GM21423 (cell line): ENCODE data around the gene MAP4K5.
A peak's percentile ranks its signal among the peaks of the same experiment; 100 is the strongest.
"Not testable (repeated sequence)": the region's sequence is repeated elsewhere in the genome, so short reads cannot be mapped to it uniquely, and the experiment has no call there.

Experiments used
- ATAC-seq: cut with Tn5 transposase; IDR thresholded peaks from one replicate; pipeline ENCODE4 v1.9.1; 2021; ENCODE audit warnings: mild to moderate bottlenecking, moderate library complexity; ENCODE audit not compliant: unreplicated experiment

MAP4K5 gene

GRCh38 chr14:50532502-50533240 lies at the start of gene MAP4K5:
Gene MAP4K5 (minus strand): TSS chr14:50532569. CDS start chr14:50532049, 520 bp downstream.
- peak; percentile 92 for ATAC-seq

GRCh38 chr14:50578433-50578832 lies 46.1 kb upstream of the MAP4K5 start:
- ATAC-seq: no peak

GRCh38 chr14:50577982-50578381 lies 45.6 kb upstream of the MAP4K5 start:
- no peak for ATAC-seq

DNA sequence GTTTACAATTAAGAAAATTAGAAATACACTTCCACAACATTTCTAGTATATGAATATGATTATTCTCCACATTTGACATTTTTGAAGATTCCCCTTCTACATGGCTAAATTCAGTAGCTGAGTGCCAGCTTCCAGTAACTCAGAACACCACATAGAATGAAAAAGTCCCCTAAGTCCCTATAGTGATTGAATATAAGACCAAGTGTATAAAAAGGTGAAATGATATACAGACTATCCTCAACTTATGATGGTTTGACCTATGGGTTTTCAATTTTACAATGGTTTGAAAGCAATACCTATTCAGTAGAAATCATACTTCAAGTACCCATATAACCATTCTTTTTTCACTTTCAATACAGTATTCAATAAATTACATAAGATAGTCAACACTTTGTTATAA lies 43.4 kb upstream of the MAP4K5 start:
- no peak for ATAC-seq

DNA sequence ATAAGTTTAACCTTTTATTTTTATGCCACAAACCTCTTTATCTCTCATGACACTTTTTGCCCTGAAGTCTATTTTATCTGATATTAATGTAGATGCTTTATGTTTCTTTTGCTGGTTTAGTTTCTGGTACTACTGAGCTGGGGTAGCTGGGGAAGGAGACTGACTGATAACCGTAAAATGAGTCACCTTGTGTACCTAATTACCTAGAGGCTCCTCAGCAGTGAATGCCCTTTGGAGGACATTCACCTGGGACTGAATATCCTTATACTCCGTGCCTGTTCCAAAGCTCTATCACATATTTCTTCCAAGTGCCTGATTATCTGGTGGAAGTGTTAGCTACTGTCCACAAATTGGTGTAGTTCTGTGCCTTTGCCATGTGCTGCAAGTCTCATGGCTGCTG lies 41.5 kb upstream of the MAP4K5 start:
- ATAC-seq: no peak

GRCh38 chr14:50569714-50570274 lies 37.4 kb upstream of the MAP4K5 start:
- ATAC-seq: no peak

DNA sequence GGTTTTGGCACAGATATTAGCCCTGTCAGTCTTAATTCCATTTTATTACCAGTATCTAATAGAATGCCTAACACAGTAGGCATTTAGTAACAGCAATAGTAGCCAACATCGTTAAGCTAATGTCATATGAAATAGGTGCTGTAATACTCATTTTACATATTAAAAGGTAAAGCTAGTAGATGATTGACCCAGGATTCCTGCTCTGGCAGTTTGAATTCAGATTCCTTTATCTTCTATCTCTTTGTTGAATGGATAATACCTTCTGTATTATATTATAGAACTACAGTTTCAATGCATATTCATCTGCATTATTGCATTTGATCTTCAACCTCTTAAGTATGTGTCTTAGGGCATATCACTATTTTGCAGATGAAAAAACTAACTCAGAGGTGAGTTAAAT lies 30.5 kb upstream of the MAP4K5 start:
- ATAC-seq: no peak

DNA sequence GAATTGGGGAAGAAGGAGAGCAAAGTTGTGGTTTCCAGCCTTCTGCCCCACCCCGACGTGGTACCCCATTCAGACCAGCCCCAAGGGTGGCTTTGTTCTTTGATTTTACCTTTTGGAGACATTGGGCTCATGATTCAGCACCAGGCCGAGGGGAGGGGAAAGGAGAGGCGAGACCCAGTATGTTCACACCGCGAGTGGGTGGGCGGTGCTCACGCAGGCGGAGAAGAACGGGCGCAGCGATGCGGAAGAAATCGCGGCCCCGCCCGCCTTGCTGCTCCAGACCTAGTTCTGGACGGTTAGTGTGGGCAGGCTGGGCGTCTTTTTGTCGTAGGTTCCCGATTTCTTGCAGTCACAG lies 28.5 kb upstream of the MAP4K5 start:
- no peak for ATAC-seq

GRCh38 chr14:50559990-50560930 lies 27.9 kb upstream of the MAP4K5 start, which contains the start of gene ATL1:
Gene ATL1 (plus strand): TSS chr14:50560145. CDS start chr14:50560266, 121 bp downstream.
- ATAC-seq: no peak

- not testable (repeated sequence) for ATAC-seq
Measured at GRCh38 chr14:50552796-50553195, 20.4 kb upstream of the MAP4K5 start.

DNA sequence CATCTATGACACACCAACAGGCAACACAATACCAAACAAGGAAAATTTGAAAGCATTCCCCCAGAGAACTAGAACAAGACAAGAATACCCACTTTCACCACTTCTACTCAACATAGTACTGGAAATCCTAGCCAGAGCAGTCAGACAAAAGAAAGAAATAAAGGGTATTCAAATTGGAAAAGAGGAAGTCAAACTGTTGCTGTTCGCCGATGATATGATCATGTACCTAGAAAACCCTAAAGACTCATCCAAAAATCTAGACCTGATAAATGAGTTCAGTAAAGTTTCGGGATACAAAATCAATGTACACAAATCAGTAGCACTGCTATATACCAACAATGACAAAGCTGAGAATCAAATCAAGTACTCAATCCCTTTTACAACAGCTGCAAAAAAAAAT lies 19.5 kb upstream of the MAP4K5 start:
- no peak for ATAC-seq

GRCh38 chr14:50550294-50550693 lies 17.9 kb upstream of the MAP4K5 start:
- ATAC-seq: no peak

DNA sequence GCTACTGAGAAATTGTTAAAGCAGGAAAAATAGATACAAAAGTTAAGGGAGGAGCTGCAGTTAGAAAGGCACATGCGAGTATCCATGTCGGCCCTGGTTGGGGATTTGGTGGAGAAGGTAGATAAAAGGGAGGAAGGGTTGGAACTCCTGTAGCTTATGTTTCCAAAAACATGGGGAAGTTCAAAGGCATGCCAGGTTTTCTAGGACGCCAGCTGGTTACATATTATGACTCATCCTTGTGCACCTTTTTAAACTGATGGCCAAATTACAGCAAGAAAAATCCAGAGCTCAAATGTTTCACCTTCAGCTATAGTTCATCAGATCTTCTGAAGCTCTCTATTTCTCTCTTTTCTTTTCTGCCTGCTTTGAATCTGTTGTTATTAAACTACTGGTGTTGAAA lies 13.2 kb upstream of the MAP4K5 start:
- ATAC-seq: no peak

DNA sequence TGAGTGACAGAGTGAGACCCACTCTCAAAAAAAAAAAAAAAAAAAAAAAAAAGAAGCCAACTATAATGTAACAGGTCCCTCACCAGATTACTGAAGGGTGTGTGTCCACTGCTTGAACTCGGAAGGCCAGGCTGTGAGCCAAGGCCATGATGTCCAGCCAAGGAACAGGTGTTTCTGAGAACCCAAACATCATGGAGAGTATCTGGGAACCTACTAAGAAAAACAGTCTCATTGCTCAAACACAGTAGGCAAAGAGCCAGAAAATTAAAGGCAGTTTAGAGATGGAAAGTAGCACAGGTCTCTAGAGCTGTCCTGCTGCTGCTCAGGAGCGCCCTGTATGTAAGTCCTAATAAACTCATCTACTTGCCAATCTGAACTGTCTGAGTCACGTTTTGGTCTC lies 12.5 kb upstream of the MAP4K5 start:
- no peak for ATAC-seq

DNA sequence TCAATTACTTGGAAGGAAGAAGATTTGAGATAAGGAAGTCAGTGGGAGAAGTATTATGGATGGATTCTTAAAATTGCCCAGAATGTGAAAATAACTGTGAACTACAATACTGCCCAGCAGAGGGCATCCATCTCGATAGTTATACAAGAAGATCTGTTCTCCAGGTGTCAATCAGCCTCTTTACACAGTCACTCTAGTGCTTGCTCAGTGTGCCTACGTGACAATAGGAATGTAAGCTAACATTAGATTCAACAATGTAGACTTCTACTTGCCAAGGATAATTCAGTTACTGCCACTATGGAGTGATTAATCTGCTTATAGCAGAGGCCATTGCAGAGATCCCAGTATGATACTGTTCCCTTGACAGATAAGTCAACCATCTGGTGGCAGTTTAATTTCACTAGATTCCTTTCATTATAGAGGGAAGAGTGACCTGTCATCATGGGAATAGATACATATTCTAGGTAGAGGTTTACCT lies 10.6 kb upstream of the MAP4K5 start:
- peak; percentile 62 for ATAC-seq

DNA sequence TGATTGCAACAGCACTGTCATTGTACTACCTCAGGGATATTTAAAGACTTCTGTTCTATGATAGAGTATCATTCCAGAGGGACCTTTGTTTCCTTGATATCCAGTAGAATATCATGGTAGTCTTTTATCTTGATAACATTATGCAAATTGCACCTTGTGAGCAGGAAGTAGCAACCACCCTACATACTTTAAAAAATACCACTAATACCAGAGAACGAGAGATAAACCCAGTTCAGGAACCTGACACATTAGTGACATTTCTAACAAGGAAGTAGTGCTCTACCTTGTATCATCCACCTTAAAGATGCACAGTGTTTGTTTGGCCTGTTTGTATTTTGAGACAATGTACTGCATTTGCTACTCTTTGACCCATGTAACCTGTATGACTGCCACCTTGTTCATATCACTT lies 8.8 kb upstream of the MAP4K5 start:
- ATAC-seq: no peak

DNA sequence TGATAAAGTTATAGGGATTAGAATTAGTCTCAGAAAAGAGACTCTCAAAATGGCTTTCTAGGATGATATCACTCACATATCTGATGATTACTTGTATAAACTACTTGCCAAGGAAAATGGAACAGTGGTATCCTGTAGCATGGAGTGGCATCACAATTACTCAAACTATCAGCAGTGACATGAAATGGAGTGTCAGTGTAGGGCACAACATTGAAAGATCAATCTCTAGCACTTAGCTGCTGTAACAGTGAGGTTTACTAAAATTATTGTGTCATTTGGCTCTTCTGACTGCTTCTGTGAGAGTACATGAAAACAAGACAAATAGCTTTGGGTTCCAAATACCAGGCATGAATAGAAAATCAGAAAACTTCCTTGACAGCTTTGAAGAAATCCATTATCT lies 6.7 kb upstream of the MAP4K5 start:
- no peak for ATAC-seq

DNA sequence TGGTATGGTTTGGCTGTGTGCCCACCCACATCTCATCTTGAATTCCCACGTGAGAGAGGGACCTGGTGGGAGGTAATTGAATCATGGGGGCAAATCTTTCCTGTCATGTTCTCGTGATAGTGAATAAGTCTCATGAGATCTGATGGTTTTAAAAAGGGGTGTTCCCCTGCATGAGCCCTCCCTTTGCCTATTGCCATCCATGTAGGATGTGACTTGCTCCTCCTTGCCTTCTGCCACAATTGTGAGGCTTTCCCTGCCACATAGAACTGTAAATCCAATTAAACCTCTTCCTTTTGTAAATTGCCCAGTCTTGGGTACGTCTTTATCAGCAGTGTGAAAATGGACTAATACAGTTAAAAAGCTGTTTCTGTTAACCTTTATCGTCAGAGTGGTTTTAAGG lies 5.7 kb upstream of the MAP4K5 start:
- not testable (repeated sequence) for ATAC-seq

DNA sequence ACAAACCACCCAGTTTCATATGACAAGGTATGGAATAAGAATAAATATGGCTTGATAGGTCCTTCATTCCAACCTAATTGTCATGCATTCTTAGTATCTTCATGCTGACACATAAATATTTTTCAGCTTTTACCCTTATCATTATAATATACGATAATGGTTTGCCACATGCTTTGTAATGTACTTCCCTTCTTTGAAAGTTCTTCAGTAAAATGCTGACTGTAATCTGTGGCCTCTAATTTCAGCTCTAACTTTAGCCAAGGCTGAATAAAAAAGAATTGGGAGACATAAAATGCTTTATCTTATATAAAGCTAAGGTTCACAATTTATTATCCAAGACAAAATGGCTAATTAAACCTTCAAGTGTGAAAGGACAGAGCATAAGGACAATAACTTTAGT lies 2.6 kb upstream of the MAP4K5 start:
- ATAC-seq: no peak

DNA sequence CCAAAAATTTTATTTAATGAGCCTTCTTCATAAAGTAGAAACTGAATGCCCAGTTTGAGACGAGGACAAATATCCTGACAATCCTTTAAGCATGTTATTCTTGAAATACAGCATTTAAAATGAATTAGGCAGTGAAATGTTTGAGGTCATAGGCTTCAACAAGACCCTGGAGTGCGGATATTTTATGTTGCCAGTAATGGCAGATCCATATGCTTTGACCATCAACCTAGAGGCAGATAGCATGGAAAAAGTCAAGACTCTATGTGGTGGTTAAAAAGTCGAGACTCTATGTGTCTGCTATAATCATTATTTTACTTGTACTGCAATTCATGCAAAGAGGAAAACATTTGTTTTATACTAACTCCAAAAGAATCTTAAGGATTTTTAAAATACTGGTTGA lies 2.0 kb upstream of the MAP4K5 start:
- no peak for ATAC-seq

GRCh38 chr14:50533806-50534205 lies 1.4 kb upstream of the MAP4K5 start:
- no peak for ATAC-seq
